HepG2 (cell line): Measurements from ENCODE around the gene PHACTR1.

Source experiments
- CTCF ChIP-seq: sonication (generic); formaldehyde crosslinking; IDR thresholded peaks from 2 replicates; pipeline ENCODE4 v1.5.0; 2020; ENCODE audit warnings: mild to moderate bottlenecking, missing genetic modification reagents, moderate library complexity
- HDAC6 ChIP-seq: fragments of 200-600 bp; sonication (generic); IDR thresholded peaks from 2 replicates; pipeline ENCODE4 v1.7.0; 2017; ENCODE audit warnings: mild to moderate bottlenecking, antibody characterized with exemption, low read length, low read depth
- NCOA1 ChIP-seq: sonication (generic); formaldehyde crosslinking; IDR thresholded peaks from 2 replicates; pipeline ENCODE4 v1.9.0; 2021; ENCODE audit warnings: missing genetic modification reagents
- NFIC ChIP-seq: IDR thresholded peaks from 2 replicates; pipeline ENCODE4 v1.6.1; 2012; ENCODE audit warnings: mild to moderate bottlenecking, low read length, inconsistent platforms
- RXRB ChIP-seq: IDR thresholded peaks from 2 replicates; pipeline ENCODE4 v1.6.1; 2016; ENCODE audit warnings: borderline replicate concordance, missing genetic modification reagents, missing compliant biosample characterization
- SUZ12 ChIP-seq: fragments of 150-350 bp; IDR thresholded peaks from 2 replicates; pipeline ENCODE4 v1.6.1; 2014; ENCODE audit warnings: low read depth, low read length
- TFE3 ChIP-seq: IDR thresholded peaks from 2 replicates; pipeline ENCODE4 v1.6.1; 2016
- ZBTB42 ChIP-seq: sonication (generic); formaldehyde crosslinking; IDR thresholded peaks from 2 replicates; pipeline ENCODE4 v1.5.0; 2020; ENCODE audit warnings: mild to moderate bottlenecking, missing genetic modification reagents
- ZFP36 ChIP-seq: fragments of 150-350 bp; IDR thresholded peaks from 2 replicates; pipeline ENCODE4 v1.6.1; 2018; ENCODE audit warnings: borderline replicate concordance, low read length, low read depth; ENCODE audit not compliant: partially characterized antibody
- ZNF230 ChIP-seq: sonication (generic); formaldehyde crosslinking; IDR thresholded peaks from 2 replicates; pipeline ENCODE4 v1.4.0; 2020; ENCODE audit warnings: mild to moderate bottlenecking, missing genetic modification reagents
- ZNF276 ChIP-seq: sonication (generic); formaldehyde crosslinking; IDR thresholded peaks from 2 replicates; pipeline ENCODE4 v1.4.0; 2020; ENCODE audit warnings: mild to moderate bottlenecking, low read depth, missing genetic modification reagents

GRCh38 chr6:12976366-12976765, 259.8 kb downstream of the PHACTR1 start:
- TF ChIP-seq HDAC6 (no peak), ZNF276 (no peak), NFIC (no peak), SUZ12 (no peak), ZNF230 (CRISPR knock-in tag) (no peak), RXRB (CRISPR knock-in tag) (no peak), ZBTB42 (CRISPR knock-in tag) (no peak), TFE3 (CRISPR knock-in tag) (no peak), CTCF (CRISPR knock-in tag) (no peak), NCOA1 (CRISPR knock-in tag) (no peak), ZFP36 (no peak)
